DMS153 (cell line): Measurements from ENCODE around the gene PCDH9.
A peak's percentile ranks its signal among the peaks of the same experiment; 100 is the strongest.

Experiments used
- DNase-seq: peaks from one replicate; lab custom pipeline; 2025; lab: John Stamatoyannopoulos, UW

Gene PCDH9, protein sequence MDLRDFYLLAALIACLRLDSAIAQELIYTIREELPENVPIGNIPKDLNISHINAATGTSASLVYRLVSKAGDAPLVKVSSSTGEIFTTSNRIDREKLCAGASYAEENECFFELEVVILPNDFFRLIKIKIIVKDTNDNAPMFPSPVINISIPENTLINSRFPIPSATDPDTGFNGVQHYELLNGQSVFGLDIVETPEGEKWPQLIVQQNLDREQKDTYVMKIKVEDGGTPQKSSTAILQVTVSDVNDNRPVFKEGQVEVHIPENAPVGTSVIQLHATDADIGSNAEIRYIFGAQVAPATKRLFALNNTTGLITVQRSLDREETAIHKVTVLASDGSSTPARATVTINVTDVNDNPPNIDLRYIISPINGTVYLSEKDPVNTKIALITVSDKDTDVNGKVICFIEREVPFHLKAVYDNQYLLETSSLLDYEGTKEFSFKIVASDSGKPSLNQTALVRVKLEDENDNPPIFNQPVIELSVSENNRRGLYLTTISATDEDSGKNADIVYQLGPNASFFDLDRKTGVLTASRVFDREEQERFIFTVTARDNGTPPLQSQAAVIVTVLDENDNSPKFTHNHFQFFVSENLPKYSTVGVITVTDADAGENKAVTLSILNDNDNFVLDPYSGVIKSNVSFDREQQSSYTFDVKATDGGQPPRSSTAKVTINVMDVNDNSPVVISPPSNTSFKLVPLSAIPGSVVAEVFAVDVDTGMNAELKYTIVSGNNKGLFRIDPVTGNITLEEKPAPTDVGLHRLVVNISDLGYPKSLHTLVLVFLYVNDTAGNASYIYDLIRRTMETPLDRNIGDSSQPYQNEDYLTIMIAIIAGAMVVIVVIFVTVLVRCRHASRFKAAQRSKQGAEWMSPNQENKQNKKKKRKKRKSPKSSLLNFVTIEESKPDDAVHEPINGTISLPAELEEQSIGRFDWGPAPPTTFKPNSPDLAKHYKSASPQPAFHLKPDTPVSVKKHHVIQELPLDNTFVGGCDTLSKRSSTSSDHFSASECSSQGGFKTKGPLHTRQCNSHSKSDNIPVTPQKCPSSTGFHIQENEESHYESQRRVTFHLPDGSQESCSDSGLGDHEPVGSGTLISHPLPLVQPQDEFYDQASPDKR (N-terminal part only)

GRCh38 chr13:67229481-67230403 is at the start of gene PCDH9:
PCDH9 (minus strand) TSS chr13:67230336; CDS start chr13:67228440, 1,896 bp downstream.
- DNase-seq, result no peak

- DNase-seq, result no peak
Measured at GRCh38 chr13:67278235-67278634, 48.1 kb upstream of the PCDH9 start.

GRCh38 chr13:67277581-67277980 is 47.4 kb upstream of the PCDH9 start:
- no peak for DNase-seq

DNA sequence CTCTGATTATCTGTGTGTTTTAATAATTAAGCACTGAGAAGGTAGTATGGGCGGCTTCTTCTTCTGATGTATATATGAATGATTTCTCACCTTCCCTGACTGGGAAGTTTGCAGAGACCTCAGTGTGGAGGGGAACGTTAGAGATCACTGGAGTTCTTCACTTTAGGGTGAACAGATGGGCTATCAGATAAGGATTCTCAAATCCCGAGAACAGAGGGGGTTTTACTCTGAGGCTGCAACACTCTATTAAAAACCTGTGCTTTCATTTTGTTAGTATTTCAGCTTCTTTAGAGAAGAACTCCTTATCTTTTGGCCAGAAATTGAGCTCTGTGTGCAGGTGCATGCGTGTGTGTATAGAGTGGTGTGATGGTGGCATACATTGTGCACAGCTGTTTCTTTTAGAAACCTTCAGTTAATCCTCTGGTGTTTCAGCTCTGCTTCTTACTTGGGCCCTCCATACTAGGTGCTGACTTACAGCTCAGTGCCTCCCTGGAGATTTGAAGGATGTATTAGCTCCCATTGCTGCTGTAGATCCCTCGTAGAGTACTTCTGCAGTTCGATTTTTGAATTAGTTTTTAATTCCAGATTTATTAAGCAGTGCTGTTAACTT is 45.3 kb upstream of the PCDH9 start:
- no peak for DNase-seq

GRCh38 chr13:67273001-67273400 is 42.9 kb upstream of the PCDH9 start:
- DNase-seq, result no peak

GRCh38 chr13:67267136-67267535 is 37.0 kb upstream of the PCDH9 start:
- DNase-seq, result no peak

DNA sequence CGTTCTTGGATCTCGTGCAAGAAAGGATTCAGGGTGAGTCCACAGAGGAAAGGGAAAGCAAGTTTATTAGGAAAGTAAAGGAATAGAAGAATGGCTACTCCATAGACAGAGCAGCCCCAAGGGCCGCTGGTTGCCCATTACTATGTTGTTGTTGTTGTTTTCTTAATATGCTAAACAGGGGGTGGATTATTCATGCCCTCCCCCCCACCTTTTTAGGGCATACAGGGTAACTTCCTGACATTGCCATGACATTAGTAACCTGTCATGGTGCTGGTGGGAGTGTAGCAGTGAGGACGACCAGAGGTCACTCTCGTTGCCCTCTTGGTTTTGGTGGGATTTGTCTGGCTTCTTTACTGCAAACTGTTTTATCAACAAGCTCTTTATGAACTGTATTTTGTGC is 29.1 kb upstream of the PCDH9 start:
- DNase-seq, result no peak

GRCh38 chr13:67258482-67258881 is 28.3 kb upstream of the PCDH9 start:
- no peak for DNase-seq

DNA sequence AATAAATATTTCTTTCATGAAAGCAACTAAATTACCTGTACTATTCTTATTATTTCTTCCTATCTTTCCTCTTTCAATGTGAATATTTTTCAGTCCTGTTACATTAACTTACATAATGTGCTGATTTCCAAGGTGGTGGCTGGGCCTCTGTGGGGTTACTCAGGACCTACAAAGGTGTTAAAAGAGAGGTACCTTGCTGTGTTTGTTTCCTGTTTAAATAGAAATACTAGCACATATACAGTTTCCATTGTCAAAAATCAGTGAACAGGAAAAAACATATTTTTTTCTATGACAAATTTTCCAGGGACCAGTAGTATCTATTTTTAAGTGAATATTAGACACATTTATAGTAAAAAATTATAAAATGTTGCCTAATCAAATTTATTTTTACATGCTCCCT is 8.7 kb upstream of the PCDH9 start:
- no peak for DNase-seq

- no peak for DNase-seq
Measured at GRCh38 chr13:67238277-67238859, 8.2 kb upstream of the PCDH9 start.

- no peak for DNase-seq
Measured at GRCh38 chr13:67235265-67235664, 5.1 kb upstream of the PCDH9 start.

GRCh38 chr13:67232384-67232783 is 2.2 kb upstream of the PCDH9 start:
- no peak for DNase-seq

- DNase-seq, result no peak
Measured at GRCh38 chr13:67231289-67232000, 1.3 kb upstream of the PCDH9 start.

- peak; percentile 88 for DNase-seq
Measured at GRCh38 chr13:67230404-67231288, 510 bp upstream of the PCDH9 start.

- no peak for DNase-seq
Measured at GRCh38 chr13:67228916-67229315, 1.2 kb downstream of the PCDH9 start.

DNA sequence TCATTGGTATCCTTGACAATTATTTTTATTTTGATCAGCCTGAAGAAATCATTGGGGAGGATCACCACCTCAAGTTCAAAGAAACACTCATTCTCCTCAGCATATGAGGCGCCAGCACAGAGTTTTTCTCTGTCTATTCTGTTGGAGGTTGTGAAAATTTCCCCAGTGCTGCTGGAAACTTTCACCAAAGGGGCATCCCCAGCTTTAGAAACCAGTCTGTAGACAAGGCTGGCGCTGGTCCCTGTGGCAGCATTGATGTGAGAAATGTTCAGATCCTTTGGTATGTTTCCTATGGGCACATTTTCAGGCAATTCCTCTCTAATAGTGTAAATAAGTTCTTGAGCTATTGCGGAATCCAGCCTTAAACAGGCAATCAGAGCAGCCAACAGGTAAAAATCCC is 2.1 kb downstream of the PCDH9 start:
- DNase-seq, result no peak

DNA sequence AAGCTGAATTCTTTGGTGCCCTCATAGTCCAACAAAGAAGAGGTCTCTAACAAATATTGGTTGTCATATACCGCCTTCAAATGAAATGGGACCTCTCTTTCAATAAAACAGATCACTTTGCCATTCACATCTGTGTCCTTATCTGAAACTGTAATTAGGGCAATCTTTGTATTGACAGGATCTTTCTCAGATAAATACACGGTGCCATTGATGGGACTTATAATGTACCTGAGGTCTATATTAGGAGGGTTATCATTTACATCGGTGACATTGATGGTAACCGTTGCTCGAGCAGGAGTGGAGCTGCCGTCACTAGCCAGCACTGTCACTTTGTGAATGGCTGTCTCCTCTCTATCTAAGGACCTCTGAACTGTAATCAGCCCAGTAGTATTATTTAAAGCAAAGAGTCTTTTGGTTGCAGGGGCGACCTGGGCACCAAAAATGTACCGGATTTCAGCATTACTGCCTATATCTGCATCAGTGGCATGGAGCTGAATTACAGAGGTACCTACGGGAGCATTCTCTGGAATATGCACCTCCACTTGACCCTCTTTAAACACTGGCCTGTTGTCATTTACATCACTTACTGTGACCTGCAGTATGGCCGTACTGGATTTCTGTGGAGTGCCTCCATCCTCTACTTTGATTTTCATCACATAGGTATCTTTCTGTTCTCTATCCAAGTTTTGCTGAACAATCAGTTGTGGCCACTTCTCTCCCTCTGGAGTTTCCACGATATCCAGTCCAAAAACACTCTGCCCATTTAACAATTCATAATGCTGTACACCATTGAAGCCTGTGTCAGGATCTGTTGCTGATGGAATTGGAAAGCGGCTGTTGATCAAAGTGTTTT is 2.8 kb downstream of the PCDH9 start:
- no peak for DNase-seq

DNA sequence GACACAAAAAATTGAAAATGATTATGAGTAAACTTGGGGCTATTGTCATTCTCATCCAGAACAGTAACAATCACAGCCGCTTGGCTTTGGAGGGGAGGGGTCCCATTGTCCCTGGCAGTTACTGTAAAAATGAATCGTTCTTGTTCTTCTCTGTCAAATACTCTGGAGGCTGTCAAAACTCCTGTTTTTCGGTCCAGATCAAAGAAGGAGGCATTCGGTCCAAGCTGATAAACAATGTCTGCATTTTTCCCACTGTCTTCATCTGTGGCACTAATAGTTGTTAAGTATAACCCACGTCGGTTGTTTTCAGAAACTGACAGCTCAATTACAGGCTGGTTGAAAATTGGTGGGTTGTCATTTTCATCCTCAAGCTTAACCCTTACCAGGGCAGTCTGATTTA is 3.4 kb downstream of the PCDH9 start:
- DNase-seq, result no peak
